ENCODE data around the gene PALM. TPM values are rescaled to one million over a fixed set of nuclear protein-coding genes. Genes with fewer than 3 reads are reported as not detected.

The PALM gene
- total RNA-seq, 4 donors from 2014 or later: 21.5 to 111 (median 53.0) TPM

DNA sequence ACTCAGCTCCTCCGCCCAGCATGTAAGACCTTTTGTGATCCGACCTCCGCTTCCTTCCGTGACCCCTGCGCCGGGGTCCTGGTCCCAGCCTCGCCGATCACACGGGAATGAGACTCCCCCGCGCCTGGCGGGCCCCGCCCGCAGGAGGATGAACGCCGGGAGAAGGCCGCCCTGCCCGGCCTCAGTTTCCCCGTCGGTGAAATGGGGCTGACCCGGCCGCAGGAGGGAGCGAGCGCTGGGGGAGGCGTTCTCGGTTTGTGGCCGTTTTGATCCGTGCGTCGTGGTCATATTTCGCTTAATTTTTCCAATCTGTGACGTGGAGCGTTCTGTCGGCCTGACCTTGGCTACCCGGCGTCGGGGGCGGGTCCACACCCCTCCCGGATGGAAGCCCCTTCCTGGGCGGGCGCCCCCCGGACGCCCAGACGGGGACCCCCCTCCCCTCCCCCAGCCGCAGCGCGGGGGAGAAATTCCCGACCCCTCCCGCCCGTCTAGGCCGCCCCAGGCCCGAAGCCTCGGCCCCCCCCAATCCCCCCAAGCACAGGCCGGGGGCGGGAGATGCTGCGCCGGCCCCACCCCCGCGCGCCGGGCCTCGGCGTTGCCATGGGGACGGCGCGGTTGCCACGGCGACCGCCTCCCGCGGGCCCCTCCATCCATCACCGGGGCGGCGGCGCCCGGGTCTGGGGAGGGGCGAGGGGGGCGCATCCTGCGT lies 11.1 kb downstream of the PALM start:
- peak; percentile 34 for ATAC-seq
- peaks cover 31% of the 10 kb centered on the region for H3K27me3 ChIP-seq
- WGBS, 2 donors (ENCODE audit: low coverage in 1 of 2): 12 to 31% methylated on average over 5 to 15 of the region's 79 CpGs
- H3K4me1 ChIP-seq: peaks cover 0 to 47% (median 0%) of the 10 kb centered on the region in 3 donors
- peaks cover 0 to 9% of the 10 kb centered on the region in 2 donors for H3K36me3 ChIP-seq
- H3K4me3 ChIP-seq: peak overlapping the region in 1 of 2 donors; percentile 38
- H3K27ac ChIP-seq: peak overlapping the region in 3 of 4 donors; percentile 75 to 80 (median 78)
- no peak for TF ChIP-seq EP300 (IDR thresholded peaks at IDR 0.05)
- H3K9me3 ChIP-seq: peaks cover 0 to 6% (median 0%) of the 10 kb centered on the region in 3 donors

DNA sequence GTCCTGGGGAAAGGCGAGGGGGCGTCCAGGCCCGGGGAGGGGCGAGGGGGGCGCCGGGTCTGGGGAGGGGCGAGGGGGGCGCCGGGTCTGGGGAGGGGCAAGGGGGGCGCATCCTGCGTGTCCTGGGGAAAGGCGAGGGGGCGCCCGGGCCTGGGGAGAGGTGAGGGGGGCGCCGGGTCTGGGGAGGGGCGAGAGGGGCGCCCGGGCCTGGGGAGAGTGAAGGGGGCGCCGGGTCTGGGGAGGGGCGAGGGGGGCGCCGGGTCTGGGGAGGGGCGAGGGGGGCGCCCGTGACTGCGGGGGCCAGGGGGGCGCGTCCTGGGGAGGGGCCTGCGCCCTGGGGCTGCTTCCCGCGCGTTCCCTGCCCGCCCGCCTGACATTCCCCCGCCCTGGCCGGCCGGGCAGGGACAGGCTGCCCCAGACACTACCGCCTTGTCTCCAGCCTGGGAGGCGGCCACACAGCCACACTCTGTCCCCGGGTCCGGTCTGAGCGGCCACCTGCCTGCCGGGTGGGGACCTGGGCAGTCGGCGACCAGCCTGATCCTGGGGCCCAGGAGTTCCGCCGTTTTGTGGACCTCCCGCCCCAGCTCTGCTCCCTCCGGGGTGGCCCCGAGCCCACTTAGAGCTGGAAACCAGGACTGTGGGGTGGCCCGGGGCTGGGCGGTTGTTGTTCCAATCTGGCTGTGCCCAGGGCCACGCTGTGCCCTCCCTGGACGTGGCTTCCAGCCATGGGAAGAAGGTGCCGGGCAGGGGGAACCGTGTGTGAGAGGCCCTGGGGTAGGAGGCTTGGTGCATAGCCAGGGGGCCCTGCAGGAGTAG lies 11.8 kb downstream of the PALM start:
- whole genome bisulfite sequencing, 2 donors (ENCODE audit: low coverage in 1 of 2): no CpG with 5 or more reads among the region's 58 CpGs
- no peak for ATAC-seq
- peaks cover 0 to under 1% (median 0%) of the 10 kb centered on the region in 3 donors for H3K9me3 ChIP-seq
- peaks cover 31% of the 10 kb centered on the region for H3K27me3 ChIP-seq
- no peak for TF ChIP-seq EP300 (IDR thresholded peaks at IDR 0.05)
- no peak for TF ChIP-seq POLR2A (IDR thresholded peaks at IDR 0.05)
- TF ChIP-seq POLR2AphosphoS5 (IDR thresholded peaks at IDR 0.05): no peak
- TF ChIP-seq, protein P1, sequence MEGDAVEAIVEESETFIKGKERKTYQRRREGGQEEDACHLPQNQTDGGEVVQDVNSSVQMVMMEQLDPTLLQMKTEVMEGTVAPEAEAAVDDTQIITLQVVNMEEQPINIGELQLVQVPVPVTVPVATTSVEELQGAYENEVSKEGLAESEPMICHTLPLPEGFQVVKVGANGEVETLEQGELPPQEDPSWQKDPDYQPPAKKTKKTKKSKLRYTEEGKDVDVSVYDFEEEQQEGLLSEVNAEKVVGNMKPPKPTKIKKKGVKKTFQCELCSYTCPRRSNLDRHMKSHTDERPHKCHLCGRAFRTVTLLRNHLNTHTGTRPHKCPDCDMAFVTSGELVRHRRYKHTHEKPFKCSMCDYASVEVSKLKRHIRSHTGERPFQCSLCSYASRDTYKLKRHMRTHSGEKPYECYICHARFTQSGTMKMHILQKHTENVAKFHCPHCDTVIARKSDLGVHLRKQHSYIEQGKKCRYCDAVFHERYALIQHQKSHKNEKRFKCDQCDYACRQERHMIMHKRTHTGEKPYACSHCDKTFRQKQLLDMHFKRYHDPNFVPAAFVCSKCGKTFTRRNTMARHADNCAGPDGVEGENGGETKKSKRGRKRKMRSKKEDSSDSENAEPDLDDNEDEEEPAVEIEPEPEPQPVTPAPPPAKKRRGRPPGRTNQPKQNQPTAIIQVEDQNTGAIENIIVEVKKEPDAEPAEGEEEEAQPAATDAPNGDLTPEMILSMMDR (IDR thresholded peaks at IDR 0.05): no peak
- H3K4me1 ChIP-seq: peaks cover 0 to 47% (median 0%) of the 10 kb centered on the region in 3 donors
- peak overlapping the region in 1 of 2 donors; percentile 38 for H3K4me3 ChIP-seq
- H3K36me3 ChIP-seq: peaks cover 0 to 3% of the 10 kb centered on the region in 2 donors
- H3K27ac ChIP-seq: peak overlapping the region in 3 of 4 donors; percentile 75 to 80 (median 78)

DNA sequence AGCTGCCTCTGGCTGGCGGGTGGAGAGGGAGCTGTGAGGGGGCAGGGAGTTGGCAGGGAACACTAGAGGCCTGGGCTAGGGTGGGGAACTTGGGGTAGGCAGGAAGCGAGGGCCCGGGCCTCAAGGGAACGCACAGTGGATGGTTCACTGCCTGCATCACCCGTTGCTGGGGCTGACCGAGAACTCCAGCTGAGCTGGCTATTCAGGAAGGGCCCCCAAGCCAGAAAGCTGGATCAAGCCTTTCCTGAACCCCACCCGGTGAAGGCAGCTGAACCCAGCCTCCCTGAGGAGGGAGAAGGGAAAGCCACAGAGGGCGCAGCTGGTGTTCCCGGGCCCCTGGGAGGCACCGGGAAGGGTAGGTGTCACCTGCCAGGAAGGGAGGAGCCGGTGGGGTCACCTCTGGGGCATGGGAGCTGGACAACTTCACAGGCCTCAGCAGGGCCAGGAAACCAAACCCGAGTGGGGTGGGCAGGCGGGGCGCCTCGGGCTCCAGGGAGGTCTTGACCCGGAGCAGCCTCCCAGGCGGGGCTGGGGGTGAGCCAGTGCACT lies 13.9 kb downstream of the PALM start:
- Histone ChIP-seq H3K4me1 (peaks cover 0 to 50% (median 4%) of the 10 kb centered on the region in 3 donors), H3K36me3 (peaks cover 0 to 15% of the 10 kb centered on the region in 2 donors), H3K4me3 (no peak overlapping the region), H3K27me3 (peaks cover 29% of the 10 kb centered on the region), H3K27ac (peak overlapping the region in 3 of 4 donors; percentile 51 to 67 (median 61)), H3K9me3 (no peaks in the 10 kb centered on the region)
- peak; percentile 34 for ATAC-seq
- 44% methylated on average over 5 of the region's 17 CpGs; no CpG with 5 or more reads in 1 of the 2 donors for WGBS, 2 donors (ENCODE audit: low coverage in 1 of 2)
- TF ChIP-seq, protein P1 (IDR thresholded peaks at IDR 0.05): no peak
- TF ChIP-seq EP300 (IDR thresholded peaks at IDR 0.05) (no peak), POLR2AphosphoS5 (IDR thresholded peaks at IDR 0.05) (no peak), POLR2A (IDR thresholded peaks at IDR 0.05) (no peak)

DNA sequence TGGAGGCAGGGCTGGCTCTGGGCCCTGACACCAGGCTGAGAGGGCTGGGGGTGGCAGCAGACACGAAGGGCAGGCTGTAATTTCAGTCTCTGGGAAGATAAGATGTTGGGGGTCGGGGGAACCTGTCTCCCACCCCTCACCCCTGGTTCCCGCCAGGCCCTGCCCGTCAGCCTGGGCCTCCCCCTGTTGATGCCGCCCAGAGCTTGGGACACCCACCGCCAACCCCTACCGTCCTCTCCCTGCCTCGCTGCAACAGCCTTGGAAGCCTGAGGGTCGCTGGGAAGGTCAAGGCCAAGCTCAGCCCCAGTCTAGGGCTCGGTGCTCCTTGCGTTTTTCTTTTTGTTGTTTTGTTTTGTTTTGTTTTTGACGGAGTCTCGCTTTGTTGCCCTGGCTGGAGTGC lies 14.5 kb downstream of the PALM start:
- ATAC-seq: no peak
- peak overlapping the region in 3 of 4 donors; percentile 51 to 67 (median 61) for H3K27ac ChIP-seq
- H3K9me3 ChIP-seq: no peaks in the 10 kb centered on the region
- H3K36me3 ChIP-seq: peaks cover 0 to 21% of the 10 kb centered on the region in 2 donors
- H3K4me1 ChIP-seq: peaks cover 0 to 52% (median 7%) of the 10 kb centered on the region in 3 donors
- H3K4me3 ChIP-seq: no peak overlapping the region
- TF ChIP-seq, protein P1 (IDR thresholded peaks at IDR 0.05): no peak
- TF ChIP-seq POLR2A (IDR thresholded peaks at IDR 0.05) (no peak), POLR2AphosphoS5 (IDR thresholded peaks at IDR 0.05) (no peak), EP300 (IDR thresholded peaks at IDR 0.05) (no peak)
- H3K27me3 ChIP-seq: peaks cover 25% of the 10 kb centered on the region
- WGBS, 2 donors (ENCODE audit: low coverage in 1 of 2): 85 to 86% methylated on average over 4 to 8 of the region's 13 CpGs

DNA sequence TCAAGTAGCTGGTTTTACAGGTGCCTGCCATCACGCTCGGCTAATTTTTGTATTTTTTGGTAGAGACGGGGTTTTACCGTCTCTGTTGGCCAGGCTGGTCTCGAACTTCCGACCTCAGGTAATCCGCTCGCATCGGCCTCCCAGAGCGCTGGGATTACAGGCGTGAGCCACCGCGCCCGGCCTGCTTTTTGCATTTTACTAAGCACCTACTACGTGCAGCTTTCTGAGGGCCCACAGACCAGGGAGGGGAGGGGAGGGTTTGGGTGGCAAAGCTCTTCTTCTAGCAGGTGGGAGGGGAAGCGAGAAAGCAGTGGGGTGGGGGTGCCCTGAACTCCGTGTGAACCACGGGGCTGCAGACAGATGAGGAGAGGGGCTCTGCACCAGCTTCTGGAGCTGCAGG lies 15.0 kb downstream of the PALM start:
- H3K27me3 ChIP-seq: peaks cover 20% of the 10 kb centered on the region
- H3K4me3 ChIP-seq: no peak overlapping the region
- TF ChIP-seq POLR2AphosphoS5 (IDR thresholded peaks at IDR 0.05) (no peak), POLR2A (IDR thresholded peaks at IDR 0.05) (no peak), EP300 (IDR thresholded peaks at IDR 0.05) (no peak)
- TF ChIP-seq, protein P1 (IDR thresholded peaks at IDR 0.05): no peak
- peaks cover 0 to 21% of the 10 kb centered on the region in 2 donors for H3K36me3 ChIP-seq
- H3K9me3 ChIP-seq: no peaks in the 10 kb centered on the region
- no peak for ATAC-seq
- H3K4me1 ChIP-seq: peaks cover 0 to 47% (median 7%) of the 10 kb centered on the region in 3 donors
- 50 to 73% methylated on average over 1 to 4 of the region's 18 CpGs for WGBS, 2 donors (ENCODE audit: low coverage in 1 of 2)
- H3K27ac ChIP-seq: peak overlapping the region in 1 of 4 donors; percentile 67
